Progenitor cell of endocrine pancreas (in vitro differentiated cells): ENCODE results near the gene NOC4L. TPM values are rescaled to one million over a fixed set of nuclear protein-coding genes. Genes with fewer than 3 reads are reported as not detected.
A peak's percentile ranks its signal among the peaks of the same experiment; 100 is the strongest.

Source experiments
- DNase-seq: peaks from one replicate; pipeline ENCODE4 v3.0.0; 2021; ENCODE audit warnings: low spot score; ENCODE audit not compliant: unreplicated experiment
- H3K27ac Mint-ChIP-seq: 2 replicates; pipeline ENCODE4 v1.8.0; 2021; ENCODE audit warnings: mild to moderate bottlenecking, moderate library complexity, mixed read lengths
- H3K27me3 Mint-ChIP-seq: 2 replicates; pipeline ENCODE4 v1.8.0; 2021; ENCODE audit warnings: mixed read lengths
- H3K36me3 Mint-ChIP-seq: 2 replicates; pipeline ENCODE4 v1.8.0; 2022; ENCODE audit warnings: mixed read lengths; ENCODE audit not compliant: insufficient read depth
- H3K4me1 Mint-ChIP-seq: 2 replicates; pipeline ENCODE4 v1.8.0; 2021; ENCODE audit warnings: low read depth, mixed read lengths
- H3K4me3 Mint-ChIP-seq: 2 replicates; pipeline ENCODE4 v1.8.0; 2021; ENCODE audit warnings: low read depth, mild to moderate bottlenecking, moderate library complexity, mixed read lengths
- H3K9me3 Mint-ChIP-seq: 2 replicates; pipeline ENCODE4 v1.8.0; 2021; ENCODE audit warnings: low read depth, mixed read lengths
- CTCF ChIP-seq: fragments of 200-600 bp; sonication (generic); IDR thresholded peaks from one replicate; pipeline ENCODE4 v1.5.0; 2021; ENCODE audit warnings: antibody characterized with exemption, mild to moderate bottlenecking; ENCODE audit not compliant: unreplicated experiment
- total RNA-seq: library from RNA; stranded (reverse); gene quantifications from 2 replicates; pipeline ENCODE4 v1.2.1, GENCODE V29; 2021

NOC4L gene
- total RNA-seq, 1 donor from 2014 or later = 27.0 TPM

GRCh38 chr12:132141976-132142678 is 2.1 kb upstream of the NOC4L start:
- H3K27ac Mint-ChIP-seq = peak overlapping the region; percentile 79
- DNase-seq = no peak
- peaks cover 11% of the 10 kb centered on the region for H3K4me1 Mint-ChIP-seq
- peaks cover 5% of the 10 kb centered on the region for H3K36me3 Mint-ChIP-seq
- peak overlapping the region; percentile 75 for H3K4me3 Mint-ChIP-seq
- H3K9me3 Mint-ChIP-seq = no peaks in the 10 kb centered on the region
- no peak for TF ChIP-seq CTCF
- H3K27me3 Mint-ChIP-seq = peaks cover 9% of the 10 kb centered on the region

- no peak for DNase-seq
- H3K27me3 Mint-ChIP-seq = peaks cover 5% of the 10 kb centered on the region
- TF ChIP-seq CTCF = no peak
- peaks cover 11% of the 10 kb centered on the region for H3K4me1 Mint-ChIP-seq
- H3K4me3 Mint-ChIP-seq = peak overlapping the region; percentile 75
- H3K36me3 Mint-ChIP-seq = peaks cover 5% of the 10 kb centered on the region
- peak overlapping the region; percentile 86 for H3K27ac Mint-ChIP-seq
- no peaks in the 10 kb centered on the region for H3K9me3 Mint-ChIP-seq
Observed at GRCh38 chr12:132142679-132143335, 1.4 kb upstream of the NOC4L start.

- Mint-ChIP-seq H3K4me3 (peak overlapping the region; percentile 75), H3K4me1 (peaks cover 11% of the 10 kb centered on the region), H3K27me3 (peaks cover 3% of the 10 kb centered on the region), H3K36me3 (peaks cover 6% of the 10 kb centered on the region), H3K9me3 (no peaks in the 10 kb centered on the region), H3K27ac (peak overlapping the region; percentile 86)
- DNase-seq = no peak
- no peak for TF ChIP-seq CTCF
Observed at GRCh38 chr12:132143336-132144071, 753 bp upstream of the NOC4L start.

- peaks cover 3% of the 10 kb centered on the region for H3K27me3 Mint-ChIP-seq
- no peak for DNase-seq
- peak overlapping the region; percentile 86 for H3K4me3 Mint-ChIP-seq
- H3K9me3 Mint-ChIP-seq = no peaks in the 10 kb centered on the region
- peak overlapping the region; percentile 52 for H3K27ac Mint-ChIP-seq
- peaks cover 4% of the 10 kb centered on the region for H3K36me3 Mint-ChIP-seq
- H3K4me1 Mint-ChIP-seq = peaks cover 11% of the 10 kb centered on the region
- TF ChIP-seq CTCF = no peak
Observed at GRCh38 chr12:132144810-132145168, 532 bp downstream of the NOC4L start.

- peaks cover 11% of the 10 kb centered on the region for H3K4me1 Mint-ChIP-seq
- H3K9me3 Mint-ChIP-seq = no peaks in the 10 kb centered on the region
- H3K36me3 Mint-ChIP-seq = peaks cover 4% of the 10 kb centered on the region
- H3K27ac Mint-ChIP-seq = peak overlapping the region; percentile 52
- peaks cover 3% of the 10 kb centered on the region for H3K27me3 Mint-ChIP-seq
- peak overlapping the region; percentile 86 for H3K4me3 Mint-ChIP-seq
- no peak for TF ChIP-seq CTCF
- no peak for DNase-seq
Observed at GRCh38 chr12:132145334-132145733, 1.1 kb downstream of the NOC4L start.
